ENCODE data around the gene SERINC1.

- TF ChIP-seq CTCF (conservative IDR thresholded peaks at IDR 0.05 in 1 of 2, IDR thresholded peaks at IDR 0.05 in 1 of 2; ENCODE audit: low read depth in 1 of 2, low read length in 2 of 2): no peak
- no peak for TF ChIP-seq EZH2 (IDR thresholded peaks at IDR 0.05; ENCODE audit: low read length, missing control alignments)
Measured at GRCh38 chr6:122423734-122424133, 47.9 kb downstream of the SERINC1 start.
